HL-60 (cell line): ENCODE data around the gene TRPV3.

ENCODE experiments used
- DNase-seq, 2 experiments: peaks; one replicate each; pipeline ENCODE4 v3.0.0-alpha.2; 2010 to 2020; ENCODE audit warnings: low read depth in 1 of 2, low spot score in 1 of 2
- H3K27ac ChIP-seq: fragments of 250-450 bp; sonication (Bioruptor Pico); replicated peaks from 2 replicates; pipeline ENCODE4 v1.5.1; 2020; ENCODE audit warnings: mild to moderate bottlenecking, moderate library complexity
- H3K27me3 ChIP-seq: fragments of 250-450 bp; sonication (Bioruptor Pico); 2 replicates; pipeline ENCODE4 v1.5.1; 2021; ENCODE audit warnings: mild to moderate bottlenecking, moderate library complexity; ENCODE audit not compliant: insufficient read depth, poor library complexity, severe bottlenecking
- H3K4me3 ChIP-seq: replicated peaks from 2 replicates; pipeline ENCODE4 v1.5.1; 2011; ENCODE audit warnings: mild to moderate bottlenecking, control low read depth, low read length; ENCODE audit not compliant: insufficient read depth
- GABPA ChIP-seq: IDR thresholded peaks from 2 replicates; pipeline ENCODE4 v1.6.1; 2012; ENCODE audit warnings: low read depth
- POLR2AphosphoS5 ChIP-seq: IDR thresholded peaks from 2 replicates; pipeline ENCODE4 v1.6.1; 2012; ENCODE audit warnings: low read depth
- SPI1 ChIP-seq: IDR thresholded peaks from 2 replicates; pipeline ENCODE4 v1.6.1; 2012; ENCODE audit warnings: low read depth, mild to moderate bottlenecking, borderline replicate concordance
- TF ChIP-seq, protein P1 (sequence below): IDR thresholded peaks from one replicate; pipeline ENCODE4 v1.5.1; 2011; ENCODE audit warnings: low read length, control low read depth, inconsistent platforms; ENCODE audit not compliant: insufficient read depth
- TF ChIP-seq, protein P2 (sequence below): IDR thresholded peaks from 2 replicates; pipeline ENCODE4 v1.6.1; 2012; ENCODE audit warnings: low read depth; ENCODE audit not compliant: insufficient replicate concordance

The TRPV3 gene

DNA sequence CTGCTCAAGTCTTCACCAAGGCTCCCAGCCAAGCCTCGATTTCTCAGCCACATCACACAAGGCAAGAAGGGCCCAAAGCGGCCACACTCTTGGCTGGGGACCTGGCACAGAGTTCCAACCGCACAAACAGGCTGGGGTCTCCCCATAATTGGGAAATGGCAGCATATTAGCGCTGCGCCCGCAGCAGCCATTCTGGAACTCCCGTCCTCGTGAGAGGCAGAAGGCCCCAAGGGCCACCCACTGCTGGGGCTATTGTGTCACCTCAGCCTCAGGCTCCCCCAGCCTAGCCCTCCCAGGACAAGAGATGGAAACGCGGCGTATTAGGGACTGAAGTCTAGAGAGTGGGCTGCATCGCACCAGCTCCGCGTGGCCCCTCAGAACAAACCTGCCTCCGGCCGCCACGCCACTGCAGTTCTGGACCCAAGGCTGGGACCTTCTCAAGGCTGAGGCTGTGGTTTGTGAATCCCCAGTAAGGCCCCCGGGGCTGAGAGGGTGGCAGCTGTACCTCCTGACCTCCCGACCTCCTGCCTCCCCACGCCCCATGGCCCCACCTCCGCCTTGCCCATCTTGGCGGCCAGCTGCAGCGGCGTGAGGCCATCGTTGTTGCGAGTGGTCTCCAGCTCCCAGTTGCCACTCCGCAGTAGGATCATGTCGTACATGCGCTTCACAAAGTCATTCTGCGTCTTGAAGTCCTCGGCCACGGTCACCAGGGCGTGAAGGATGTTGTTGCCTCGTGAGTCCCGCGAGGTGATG is 25.3 kb downstream of the TRPV3 start:
- no peaks in the 10 kb centered on the region for H3K27me3 ChIP-seq
- TF ChIP-seq POLR2AphosphoS5 (no peak), SPI1 (no peak), GABPA (no peak)
- TF ChIP-seq, protein P1, sequence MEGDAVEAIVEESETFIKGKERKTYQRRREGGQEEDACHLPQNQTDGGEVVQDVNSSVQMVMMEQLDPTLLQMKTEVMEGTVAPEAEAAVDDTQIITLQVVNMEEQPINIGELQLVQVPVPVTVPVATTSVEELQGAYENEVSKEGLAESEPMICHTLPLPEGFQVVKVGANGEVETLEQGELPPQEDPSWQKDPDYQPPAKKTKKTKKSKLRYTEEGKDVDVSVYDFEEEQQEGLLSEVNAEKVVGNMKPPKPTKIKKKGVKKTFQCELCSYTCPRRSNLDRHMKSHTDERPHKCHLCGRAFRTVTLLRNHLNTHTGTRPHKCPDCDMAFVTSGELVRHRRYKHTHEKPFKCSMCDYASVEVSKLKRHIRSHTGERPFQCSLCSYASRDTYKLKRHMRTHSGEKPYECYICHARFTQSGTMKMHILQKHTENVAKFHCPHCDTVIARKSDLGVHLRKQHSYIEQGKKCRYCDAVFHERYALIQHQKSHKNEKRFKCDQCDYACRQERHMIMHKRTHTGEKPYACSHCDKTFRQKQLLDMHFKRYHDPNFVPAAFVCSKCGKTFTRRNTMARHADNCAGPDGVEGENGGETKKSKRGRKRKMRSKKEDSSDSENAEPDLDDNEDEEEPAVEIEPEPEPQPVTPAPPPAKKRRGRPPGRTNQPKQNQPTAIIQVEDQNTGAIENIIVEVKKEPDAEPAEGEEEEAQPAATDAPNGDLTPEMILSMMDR, result no peak
- TF ChIP-seq, protein P2, sequence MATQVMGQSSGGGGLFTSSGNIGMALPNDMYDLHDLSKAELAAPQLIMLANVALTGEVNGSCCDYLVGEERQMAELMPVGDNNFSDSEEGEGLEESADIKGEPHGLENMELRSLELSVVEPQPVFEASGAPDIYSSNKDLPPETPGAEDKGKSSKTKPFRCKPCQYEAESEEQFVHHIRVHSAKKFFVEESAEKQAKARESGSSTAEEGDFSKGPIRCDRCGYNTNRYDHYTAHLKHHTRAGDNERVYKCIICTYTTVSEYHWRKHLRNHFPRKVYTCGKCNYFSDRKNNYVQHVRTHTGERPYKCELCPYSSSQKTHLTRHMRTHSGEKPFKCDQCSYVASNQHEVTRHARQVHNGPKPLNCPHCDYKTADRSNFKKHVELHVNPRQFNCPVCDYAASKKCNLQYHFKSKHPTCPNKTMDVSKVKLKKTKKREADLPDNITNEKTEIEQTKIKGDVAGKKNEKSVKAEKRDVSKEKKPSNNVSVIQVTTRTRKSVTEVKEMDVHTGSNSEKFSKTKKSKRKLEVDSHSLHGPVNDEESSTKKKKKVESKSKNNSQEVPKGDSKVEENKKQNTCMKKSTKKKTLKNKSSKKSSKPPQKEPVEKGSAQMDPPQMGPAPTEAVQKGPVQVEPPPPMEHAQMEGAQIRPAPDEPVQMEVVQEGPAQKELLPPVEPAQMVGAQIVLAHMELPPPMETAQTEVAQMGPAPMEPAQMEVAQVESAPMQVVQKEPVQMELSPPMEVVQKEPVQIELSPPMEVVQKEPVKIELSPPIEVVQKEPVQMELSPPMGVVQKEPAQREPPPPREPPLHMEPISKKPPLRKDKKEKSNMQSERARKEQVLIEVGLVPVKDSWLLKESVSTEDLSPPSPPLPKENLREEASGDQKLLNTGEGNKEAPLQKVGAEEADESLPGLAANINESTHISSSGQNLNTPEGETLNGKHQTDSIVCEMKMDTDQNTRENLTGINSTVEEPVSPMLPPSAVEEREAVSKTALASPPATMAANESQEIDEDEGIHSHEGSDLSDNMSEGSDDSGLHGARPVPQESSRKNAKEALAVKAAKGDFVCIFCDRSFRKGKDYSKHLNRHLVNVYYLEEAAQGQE, result no peak
- no peak overlapping the region for H3K27ac ChIP-seq
- no peak overlapping the region for H3K4me3 ChIP-seq
- DNase-seq, result no peak

DNA sequence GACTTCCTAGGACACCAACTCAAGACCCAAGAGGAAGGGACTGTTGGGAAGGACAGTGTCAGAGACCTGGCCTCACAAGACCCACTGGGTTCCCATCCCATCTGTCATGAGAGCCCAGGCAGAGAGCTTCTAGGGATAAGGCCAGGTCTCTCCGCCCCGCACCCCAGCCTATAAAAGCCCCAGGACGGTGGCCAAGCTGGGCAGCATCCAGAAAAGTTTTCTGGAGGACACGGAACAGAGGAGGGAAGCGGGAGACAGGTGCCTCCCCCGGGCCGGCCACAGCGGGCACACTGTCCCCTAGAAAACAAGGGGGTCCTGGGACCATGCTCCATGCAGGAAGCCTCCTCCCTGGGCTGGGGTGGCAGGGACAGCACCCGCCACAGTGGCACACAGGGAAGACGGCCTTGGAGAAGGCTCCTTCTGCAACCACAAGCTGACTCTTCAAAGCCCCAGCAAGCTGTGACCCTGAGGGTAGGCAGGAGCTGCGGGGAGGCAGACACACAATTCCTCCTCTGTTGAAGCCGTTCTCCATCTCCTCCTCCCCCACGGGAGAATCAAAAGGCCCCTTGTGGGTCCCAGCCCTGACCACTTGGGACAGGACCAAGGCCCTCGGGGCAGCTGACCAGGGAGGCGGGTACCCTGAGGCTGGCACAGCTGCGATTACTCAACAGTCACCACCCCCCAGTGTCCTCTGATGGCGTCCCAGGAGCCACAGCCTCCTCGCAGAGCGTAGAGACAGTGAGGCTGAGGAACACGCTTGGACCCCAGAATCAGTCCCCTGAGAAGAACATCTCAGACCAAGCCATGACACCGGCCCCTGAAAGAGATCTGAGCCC is 26.1 kb downstream of the TRPV3 start:
- Histone ChIP-seq H3K4me3 (no peak overlapping the region), H3K27me3 (no peaks in the 10 kb centered on the region), H3K27ac (no peak overlapping the region)
- no peak for DNase-seq
- TF ChIP-seq SPI1 (no peak), GABPA (no peak), POLR2AphosphoS5 (no peak)
- TF ChIP-seq, protein P2, result no peak
- TF ChIP-seq, protein P1, result no peak

DNA sequence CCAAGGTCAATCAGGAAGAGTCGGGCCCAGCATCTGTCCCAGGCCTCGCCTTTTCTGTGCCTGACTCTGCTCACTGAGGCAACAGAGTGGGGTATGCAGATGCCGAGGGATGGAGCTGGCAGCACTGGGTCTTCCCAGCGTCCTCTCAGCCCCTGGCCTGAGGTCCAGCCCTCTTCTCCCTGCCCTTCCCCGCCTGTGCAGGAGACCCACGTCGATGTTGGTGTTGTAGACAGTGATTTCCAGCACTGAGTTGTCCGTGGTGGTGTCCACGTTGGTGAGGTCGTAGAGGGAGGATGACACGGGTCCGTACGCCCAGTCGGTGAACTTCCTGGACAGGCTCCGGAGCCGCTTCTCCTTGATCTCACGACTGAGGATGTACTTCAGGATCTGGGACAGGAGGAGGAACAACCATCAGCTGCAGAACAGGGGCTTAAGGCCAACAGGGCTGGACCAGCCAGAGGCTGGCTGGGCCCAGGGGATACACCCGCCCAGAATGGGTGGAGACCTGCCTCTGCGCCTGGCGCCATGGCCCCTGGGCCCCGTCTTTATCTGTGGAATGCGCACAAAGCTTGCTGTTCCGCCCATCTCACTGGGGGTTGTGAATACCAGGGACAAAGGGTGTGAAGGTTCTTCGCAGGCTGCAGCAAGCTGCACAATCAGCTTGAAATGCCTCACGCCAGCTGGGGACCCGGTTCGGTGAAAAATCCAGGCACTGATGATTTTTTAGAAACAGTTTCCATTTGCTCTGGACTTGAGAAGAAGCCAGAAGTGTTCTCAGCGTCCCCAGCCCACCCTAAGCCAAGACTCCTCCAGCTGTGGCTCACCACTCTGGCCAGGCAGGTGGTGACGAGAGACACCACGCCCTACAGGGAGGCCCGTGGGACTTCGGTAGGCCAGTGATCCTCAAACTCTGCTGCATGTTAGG is 27.5 kb downstream of the TRPV3 start:
- no peak for DNase-seq
- no peak overlapping the region for H3K27ac ChIP-seq
- H3K27me3 ChIP-seq, result no peaks in the 10 kb centered on the region
- TF ChIP-seq, protein P2, result no peak
- TF ChIP-seq POLR2AphosphoS5, result no peak
- TF ChIP-seq, protein P1, result no peak
- TF ChIP-seq SPI1, result no peak
- TF ChIP-seq GABPA, result no peak
- H3K4me3 ChIP-seq, result no peak overlapping the region
